K562 treated with DMSO at 1 percent for 24 hours (cell line): ENCODE results near the gene SLC2A11. TPM values are rescaled to one million over a fixed set of nuclear protein-coding genes. Genes with fewer than 3 reads are reported as not detected.

Source experiments
- total RNA-seq: library from RNA; unstranded; fragments of 300-600 nt; gene quantifications from 2 replicates; pipeline ENCODE4 v1.2.3, GENCODE V29; 2022; ENCODE audit warnings: low read depth; ENCODE audit not compliant: insufficient read depth

SLC2A11 gene
- total RNA-seq, result 4.4 and 7.2 TPM in 2 replicates

DNA sequence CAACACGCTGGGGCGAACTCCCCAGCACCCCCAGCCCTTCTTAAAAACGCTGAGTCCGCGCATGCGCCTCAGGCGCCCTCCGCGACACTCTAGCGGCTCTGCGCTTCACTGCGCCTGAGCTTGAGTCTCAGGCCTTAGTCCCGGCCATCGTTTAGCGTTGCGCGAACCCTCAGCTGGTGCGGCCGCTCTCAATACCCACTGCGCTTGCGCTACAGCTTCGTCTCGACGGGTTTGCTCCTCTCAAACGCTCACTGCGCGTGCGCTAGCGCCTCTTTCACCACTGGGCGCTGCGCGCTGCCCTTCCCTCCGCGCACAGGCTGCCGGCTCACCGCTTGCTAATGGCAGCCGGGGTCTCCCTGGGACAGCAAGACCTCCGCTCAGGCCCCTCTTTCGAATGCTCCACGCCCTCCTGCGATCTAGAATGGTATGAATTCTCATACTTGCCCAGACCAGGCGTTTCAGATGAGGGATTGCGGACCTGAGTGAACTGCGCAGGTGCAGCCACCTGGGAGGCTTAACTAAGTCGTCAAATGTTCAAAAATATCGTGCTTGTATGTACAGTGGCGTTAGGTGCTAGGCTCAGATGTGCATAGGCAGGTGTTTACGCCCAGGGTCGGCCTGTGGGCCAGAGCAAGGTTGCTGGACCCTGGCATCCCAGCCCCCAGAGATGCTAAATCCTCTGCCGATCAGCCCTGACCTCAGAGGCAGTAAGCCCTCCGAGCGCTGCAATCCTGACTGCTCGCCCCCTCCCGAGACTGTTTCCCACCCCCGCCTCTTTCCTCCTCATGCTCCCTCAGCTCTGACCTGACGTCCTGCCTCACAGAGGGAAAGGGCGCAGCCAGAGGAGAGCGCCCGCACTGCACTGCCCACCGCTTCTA lies at the start of gene SLC2A11:
Gene SLC2A11, plus strand, starts transcription at position 270 of the 878 bp plus-strand sequence. Its CDS starts 125 bp downstream, at position 395.

DNA sequence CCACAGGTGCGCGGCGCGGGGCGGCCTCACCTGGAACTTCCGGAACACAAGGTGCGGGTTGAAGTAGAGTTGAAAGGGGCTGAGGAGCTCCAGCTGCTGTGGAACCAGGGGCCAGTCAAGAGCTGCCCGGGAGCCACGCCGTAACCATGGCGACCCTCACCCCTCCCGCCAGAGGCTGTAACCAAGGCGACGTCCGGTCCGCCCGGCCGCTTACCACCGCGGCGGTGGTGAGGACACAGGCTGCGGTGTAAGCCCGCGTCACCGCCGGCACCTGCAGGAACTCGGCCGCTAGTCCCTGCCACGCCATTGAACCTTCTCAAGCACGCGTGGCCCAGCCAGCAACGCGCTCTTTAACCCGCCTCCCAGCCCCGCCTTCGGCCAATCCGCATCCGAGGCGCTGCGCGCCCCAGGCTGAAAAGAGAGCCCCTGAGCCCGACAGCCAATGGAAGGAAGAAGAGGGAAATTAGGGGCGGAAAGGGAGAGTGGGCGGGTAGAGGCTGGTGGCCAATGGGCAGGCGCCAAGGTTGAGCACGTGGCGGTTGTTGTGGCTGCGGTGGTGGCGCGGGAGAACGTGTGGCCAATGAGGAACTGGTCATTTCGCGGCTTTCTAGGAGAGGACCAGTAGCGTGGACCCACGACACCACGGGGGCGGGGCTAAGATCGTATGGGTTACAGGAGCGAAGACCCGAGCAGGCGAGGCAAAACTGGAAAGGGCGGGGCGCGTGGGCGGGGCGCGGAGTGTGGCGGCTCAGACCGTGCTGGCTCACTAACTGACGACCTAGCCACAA lies 18.8 kb upstream of the SLC2A11 start, which contains the start of gene DERL3:
Gene DERL3, minus strand, starts transcription at position 326 of the 788 bp plus-strand sequence. Its CDS starts 19 bp downstream, at position 307.

DNA sequence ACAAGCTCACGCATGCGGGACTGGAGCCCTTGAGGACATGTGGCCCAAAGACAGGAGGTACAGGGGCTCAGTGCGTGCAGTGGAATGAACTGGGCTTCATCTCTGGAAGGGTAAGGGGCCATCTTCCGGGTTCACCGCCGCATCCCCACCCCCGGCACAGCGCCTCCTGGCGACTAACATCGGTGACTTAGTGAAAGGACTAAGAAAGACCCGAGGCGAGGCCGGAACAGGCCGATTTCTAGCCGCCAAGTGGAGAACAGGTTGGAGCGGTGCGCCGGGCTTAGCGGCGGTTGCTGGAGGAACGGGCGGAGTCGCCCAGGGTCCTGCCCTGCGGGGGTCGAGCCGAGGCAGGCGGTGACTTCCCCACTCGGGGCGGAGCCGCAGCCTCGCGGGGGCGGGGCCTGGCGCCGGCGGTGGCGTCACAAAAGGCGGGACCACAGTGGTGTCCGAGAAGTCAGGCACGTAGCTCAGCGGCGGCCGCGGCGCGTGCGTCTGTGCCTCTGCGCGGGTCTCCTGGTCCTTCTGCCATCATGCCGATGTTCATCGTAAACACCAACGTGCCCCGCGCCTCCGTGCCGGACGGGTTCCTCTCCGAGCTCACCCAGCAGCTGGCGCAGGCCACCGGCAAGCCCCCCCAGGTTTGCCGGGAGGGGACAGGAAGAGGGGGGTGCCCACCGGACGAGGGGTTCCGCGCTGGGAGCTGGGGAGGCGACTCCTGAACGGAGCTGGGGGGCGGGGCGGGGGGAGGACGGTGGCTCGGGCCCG lies 36.5 kb downstream of the SLC2A11 start, which contains the start of gene MIF:
Gene MIF, plus strand, starts transcription at position 439 of the 765 bp plus-strand sequence. Its CDS starts 92 bp downstream, at position 531.

Other genes starting within 250 kb of the SLC2A11 start
- not detected in 2 replicates for gene DRICH1, start 225.6 kb upstream of the SLC2A11 start, total RNA-seq
- gene RGL4, start 166.9 kb upstream of the SLC2A11 start, total RNA-seq, result not detected in 2 replicates
- 1.1 and 1.4 TPM in 2 replicates for gene ZNF70, start 106.8 kb upstream of the SLC2A11 start, total RNA-seq
- gene VPREB3, start 103.5 kb upstream of the SLC2A11 start, total RNA-seq, result 1.4 TPM in 1 of 2 replicates, not detected in the other
- 0.17 TPM in 1 of 2 replicates, not detected in the other for gene C22orf15, start 94.9 kb upstream of the SLC2A11 start, total RNA-seq
- 144 and 162 TPM in 2 replicates for gene CHCHD10, start 89.9 kb upstream of the SLC2A11 start, total RNA-seq
- 1.7 and 2.3 TPM in 2 replicates for gene MMP11, start 85.0 kb upstream of the SLC2A11 start, total RNA-seq
- 123 and 143 TPM in 2 replicates for gene SMARCB1, start 70.9 kb upstream of the SLC2A11 start, total RNA-seq
- gene DERL3, start 18.9 kb upstream of the SLC2A11 start, total RNA-seq, result 1.4 and 2.5 TPM in 2 replicates
- gene MIF, start 36.5 kb downstream of the SLC2A11 start, total RNA-seq, result 258 and 290 TPM in 2 replicates
- not detected in 2 replicates for gene GSTT2B, start 103.3 kb downstream of the SLC2A11 start, total RNA-seq
- gene DDTL, start 109.0 kb downstream of the SLC2A11 start, total RNA-seq, result 0.65 and 1.3 TPM in 2 replicates
- gene DDT, start 116.6 kb downstream of the SLC2A11 start, total RNA-seq, result 82.3 and 114 TPM in 2 replicates
- not detected in 2 replicates for gene GSTT2, start 122.3 kb downstream of the SLC2A11 start, total RNA-seq
- gene GSTT4, start 147.6 kb downstream of the SLC2A11 start, total RNA-seq, result not detected in 2 replicates
- 55.3 and 57.4 TPM in 2 replicates for gene CABIN1, start 153.4 kb downstream of the SLC2A11 start, total RNA-seq